Ovary (tissue), 9 donors: ENCODE results near the gene ACP6. TPM values are rescaled to one million over a fixed set of nuclear protein-coding genes. Genes with fewer than 3 reads are reported as not detected.

Source experiments
- DNase-seq, 5 donors: peaks; one replicate each; pipeline ENCODE4 v3.0.0-alpha.2; 2019 to 2020
- H3K27ac ChIP-seq, 2 donors: fragments of 200-600 bp; one replicate each; pipeline versions ENCODE4 v1.5.1 to v1.8.0; 2019 to 2022
- H3K27me3 ChIP-seq: fragments of 200-600 bp; one replicate; pipeline ENCODE4 v1.8.0; 2022
- H3K36me3 ChIP-seq: fragments of 200-600 bp; sonication (generic); one replicate; pipeline ENCODE4 v1.5.1; 2019
- H3K4me1 ChIP-seq: one replicate; pipeline ENCODE4 v1.8.1; 2013; ENCODE audit warnings: mild to moderate bottlenecking, moderate library complexity; ENCODE audit not compliant: insufficient read depth
- H3K4me3 ChIP-seq: fragments of 200-600 bp; sonication (generic); one replicate; pipeline ENCODE4 v1.5.1; 2017
- H3K9me3 ChIP-seq, 2 donors: fragments of 200-600 bp in 1 of 2; sonication (generic) in 1 of 2; one replicate each; pipeline versions ENCODE4 v1.5.1 to v1.8.1; 2013 to 2019; ENCODE audit warnings: mild to moderate bottlenecking in 1 of 2, moderate library complexity in 1 of 2
- EP300 ChIP-seq: sonication (generic); formaldehyde crosslinking; IDR thresholded peaks from one replicate; pipeline ENCODE4 v1.6.1; 2017; ENCODE audit warnings: antibody characterized with exemption
- POLR2A ChIP-seq: fragments of 450-650 bp; IDR thresholded peaks from one replicate; pipeline ENCODE4 v1.6.1; 2017; ENCODE audit warnings: antibody characterized with exemption, mild to moderate bottlenecking, moderate library complexity
- WGBS, 3 donors: extraction: QIAGEN DNeasy Blood & Tissue Kit in 1 of 3; methylation state at CpG; one replicate each; pipeline versions ENCODE4 v1.1.5 to v1.1.7; 2013 to 2017; 5-methylcytosine and 5-hydroxymethylcytosine counted together
- intact Hi-C, 4 donors: fragments of 100-400 bp; cut with DNase I; formaldehyde crosslinking; loops; one replicate each; pipeline versions ENCODE4 v1.11.0 to v1.15.1; 2022 to 2023
- polyA plus RNA-seq, 2 donors: library from polyadenylated mRNA; stranded (reverse); fragments of 200-250 nt in 1 of 2; fragments of 350-450 nt in 1 of 2; fragmentation: Illumina TruSeq in 1 of 2; extraction: RNeasy Lipid Tissue Mini Kit (QIAGEN cat#74804) in 1 of 2; gene quantifications; one replicate each; pipeline ENCODE4 v1.2.3, GENCODE V29; 2013 to 2014
- total RNA-seq, 7 donors: library from RNA; depleted of rRNA in 2 of 7; stranded (reverse); fragments of >200 nt in 2 of 7; fragmentation: NEBNext Ultra II Directional in 3 of 7; extraction: Animal tissue kit (Norgen Biotek cat#: 25700) in 3 of 7; gene quantifications; one replicate each; pipeline versions ENCODE4 v1.1.0 to v1.2.4, GENCODE V29; 2016 to 2023
- TF ChIP-seq, protein P1 (sequence below), 3 donors: fragments of 450-650 bp in 2 of 3; fragments of 200-600 bp in 1 of 3; IDR thresholded peaks; one replicate each; pipeline versions ENCODE4 v1.5.1 to v1.8.0; 2016 to 2022; ENCODE audit warnings: antibody characterized with exemption in 3 of 3, mild to moderate bottlenecking in 1 of 3
- donor health status: DM: no; HTN: no; CAD: no; lungs with moderate emphysema.
- donor health status: DM: no; HTN: no; CAD: no.
- donor health status: Bipolar disorder and iron deficiency.
- donor health status: DM: yes; HTN: yes; CAD: no.
- donor health status: DM: no; HTN: no; CAD: no.
- donor health status: DM: yes; HTN: yes; CAD: no.

Gene ACP6
- total and polyA plus RNA-seq, 9 donors = 8.0 to 28.1 (median 17.8) TPM

DNA sequence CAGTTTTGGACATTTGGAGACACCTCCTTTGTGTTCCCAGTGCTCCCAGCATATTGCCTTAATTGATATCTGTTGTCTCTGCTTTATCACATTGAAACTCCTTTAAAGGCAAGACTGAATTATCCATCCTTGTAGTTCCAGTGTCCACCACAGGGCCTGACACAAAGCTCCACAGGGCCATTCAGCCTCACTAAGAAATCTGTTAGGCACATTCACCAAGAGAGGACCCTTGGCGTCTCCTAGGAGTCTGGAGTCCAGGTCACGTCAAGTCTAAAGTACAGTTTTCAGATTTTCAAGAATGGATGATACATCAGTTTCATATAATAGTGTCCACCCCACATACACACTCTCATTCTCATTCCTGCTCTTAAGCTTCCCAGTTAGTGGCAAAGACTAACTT, 4.8 kb downstream of the ACP6 start:
- Histone ChIP-seq H3K36me3 (no peaks in the 10 kb centered on the region), H3K27ac (no peak overlapping the region), H3K4me1 (peaks cover 1% of the 10 kb centered on the region), H3K4me3 (no peak overlapping the region), H3K9me3 (no peaks in the 10 kb centered on the region), H3K27me3 (no peaks in the 10 kb centered on the region)
- TF ChIP-seq POLR2A = no peak
- TF ChIP-seq, protein P1, sequence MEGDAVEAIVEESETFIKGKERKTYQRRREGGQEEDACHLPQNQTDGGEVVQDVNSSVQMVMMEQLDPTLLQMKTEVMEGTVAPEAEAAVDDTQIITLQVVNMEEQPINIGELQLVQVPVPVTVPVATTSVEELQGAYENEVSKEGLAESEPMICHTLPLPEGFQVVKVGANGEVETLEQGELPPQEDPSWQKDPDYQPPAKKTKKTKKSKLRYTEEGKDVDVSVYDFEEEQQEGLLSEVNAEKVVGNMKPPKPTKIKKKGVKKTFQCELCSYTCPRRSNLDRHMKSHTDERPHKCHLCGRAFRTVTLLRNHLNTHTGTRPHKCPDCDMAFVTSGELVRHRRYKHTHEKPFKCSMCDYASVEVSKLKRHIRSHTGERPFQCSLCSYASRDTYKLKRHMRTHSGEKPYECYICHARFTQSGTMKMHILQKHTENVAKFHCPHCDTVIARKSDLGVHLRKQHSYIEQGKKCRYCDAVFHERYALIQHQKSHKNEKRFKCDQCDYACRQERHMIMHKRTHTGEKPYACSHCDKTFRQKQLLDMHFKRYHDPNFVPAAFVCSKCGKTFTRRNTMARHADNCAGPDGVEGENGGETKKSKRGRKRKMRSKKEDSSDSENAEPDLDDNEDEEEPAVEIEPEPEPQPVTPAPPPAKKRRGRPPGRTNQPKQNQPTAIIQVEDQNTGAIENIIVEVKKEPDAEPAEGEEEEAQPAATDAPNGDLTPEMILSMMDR (IDR thresholded peaks at IDR 0.05) = no peak
- TF ChIP-seq EP300 = no peak
- intact Hi-C loops = no loop called here
- DNase-seq = no peak
- 93 to 96% (median 95%) methylated on average over 2 of the region's 2 CpGs for WGBS, 3 donors

DNA sequence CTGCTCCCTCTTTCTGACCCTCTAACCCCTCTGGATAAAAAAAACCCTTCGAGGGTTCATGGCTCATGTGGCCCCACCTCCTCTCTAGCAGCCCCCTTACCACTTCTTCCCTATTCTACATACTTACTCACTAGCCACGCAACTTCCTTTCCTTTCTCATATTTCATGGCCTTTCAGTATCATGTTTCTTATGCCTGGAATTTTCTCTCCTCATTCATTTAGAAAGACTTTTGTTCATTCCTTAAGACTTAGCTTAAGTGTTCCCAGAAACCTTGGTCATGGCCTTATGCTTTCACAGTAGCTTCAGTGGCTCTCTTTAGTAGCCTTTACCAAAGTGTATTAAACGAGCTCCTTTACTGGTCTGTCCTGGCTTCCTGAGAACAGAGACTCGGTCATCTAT, 6.1 kb downstream of the ACP6 start:
- 87 to 90% (median 89%) methylated on average over 4 of the region's 4 CpGs for WGBS, 3 donors
- intact Hi-C loops = no loop called here
- Histone ChIP-seq H3K36me3 (no peaks in the 10 kb centered on the region), H3K4me3 (no peak overlapping the region), H3K4me1 (peaks cover under 1% of the 10 kb centered on the region), H3K27ac (no peak overlapping the region), H3K9me3 (no peaks in the 10 kb centered on the region), H3K27me3 (no peaks in the 10 kb centered on the region)
- no peak for DNase-seq
- TF ChIP-seq EP300 (no peak), POLR2A (no peak)
- TF ChIP-seq, protein P1 (IDR thresholded peaks at IDR 0.05) = no peak

DNA sequence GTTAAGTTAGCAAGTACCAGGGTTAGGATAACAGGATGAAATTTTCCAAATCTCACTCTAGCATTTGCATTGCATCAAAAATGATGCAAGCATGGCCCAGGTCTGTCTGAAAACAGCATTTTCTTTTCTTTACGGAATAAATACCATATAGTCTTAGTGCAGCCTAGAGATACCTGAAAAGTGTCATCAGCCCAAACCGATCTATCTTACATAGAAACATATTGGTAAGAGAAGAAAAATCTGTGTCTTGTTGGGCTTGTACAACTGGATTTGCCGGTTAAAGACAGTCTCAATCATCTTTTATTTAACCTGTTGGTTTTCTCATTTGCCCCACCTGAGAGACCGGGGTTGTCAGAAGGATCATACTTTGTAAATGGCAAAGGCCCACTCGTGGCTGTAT, 15.8 kb downstream of the ACP6 start:
- WGBS, 3 donors = 94 to 95% (median 95%) methylated on average over 5 of the region's 5 CpGs

DNA sequence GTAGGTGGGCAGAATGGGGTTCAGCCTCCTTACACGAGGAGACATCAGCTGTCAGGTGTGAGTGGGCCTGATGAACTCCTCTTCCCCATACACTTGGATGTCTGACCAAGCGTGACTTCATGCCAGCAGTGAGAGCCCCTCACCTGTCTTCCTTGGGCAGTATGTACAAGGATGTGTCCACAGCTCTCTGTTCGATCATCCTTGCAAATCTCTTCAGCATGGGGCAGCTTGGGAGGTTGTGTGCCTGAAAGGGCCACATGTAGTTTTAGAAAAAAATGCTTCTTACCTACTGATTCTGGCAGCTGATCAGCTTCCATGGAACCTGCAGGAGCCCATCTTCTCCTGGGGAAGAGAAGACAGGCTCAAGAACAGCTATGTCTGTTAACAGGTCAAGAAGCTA, 18.0 kb downstream of the ACP6 start:
- 87 to 95% (median 90%) methylated on average over 3 of the region's 3 CpGs for WGBS, 3 donors
- no peak overlapping the region for H3K27ac ChIP-seq
- TF ChIP-seq POLR2A = no peak
- H3K27me3 ChIP-seq = no peaks in the 10 kb centered on the region
- no peak for DNase-seq
- no peaks in the 10 kb centered on the region for H3K9me3 ChIP-seq
- no peak overlapping the region for H3K4me3 ChIP-seq
- no peaks in the 10 kb centered on the region for H3K36me3 ChIP-seq
- H3K4me1 ChIP-seq = no peaks in the 10 kb centered on the region
- intact Hi-C loops = no loop called here

More for the DNA sequence above, 15.8 kb downstream of the ACP6 start:
- Histone ChIP-seq H3K4me3 (no peak overlapping the region), H3K9me3 (no peaks in the 10 kb centered on the region), H3K27ac (no peak overlapping the region), H3K4me1 (no peaks in the 10 kb centered on the region), H3K27me3 (no peaks in the 10 kb centered on the region), H3K36me3 (no peaks in the 10 kb centered on the region)
- TF ChIP-seq, protein P1 (IDR thresholded peaks at IDR 0.05) = no peak
- intact Hi-C loops = no loop called here
- DNase-seq = no peak

DNA sequence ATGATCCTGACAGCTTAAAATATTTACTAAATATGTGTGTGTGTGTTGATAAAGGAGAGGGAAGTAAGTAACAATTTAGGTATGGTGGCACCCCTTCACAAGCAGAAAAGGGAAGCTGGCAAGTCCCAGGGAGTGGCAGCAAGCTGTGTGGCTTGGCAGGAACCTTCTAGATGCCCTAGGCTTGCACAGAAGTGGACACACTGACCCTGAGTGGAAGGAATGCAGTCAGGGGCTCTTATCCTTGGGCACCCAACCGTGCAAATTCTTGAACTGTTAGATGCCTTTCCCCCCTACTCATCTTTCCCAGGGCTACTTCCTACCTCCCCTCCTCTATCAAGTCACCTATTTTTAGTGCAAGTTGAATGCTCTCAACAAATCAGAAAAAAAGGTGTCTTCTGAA, 18.9 kb downstream of the ACP6 start:
- no peak for DNase-seq
- 0 to 39% (median 12%) methylated on average over 1 of the region's 1 CpG for WGBS, 3 donors
- H3K27me3 ChIP-seq = no peaks in the 10 kb centered on the region
- H3K4me1 ChIP-seq = no peaks in the 10 kb centered on the region
- intact Hi-C loops = no loop called here
- H3K4me3 ChIP-seq = no peak overlapping the region
- no peaks in the 10 kb centered on the region for H3K9me3 ChIP-seq
- H3K36me3 ChIP-seq = no peaks in the 10 kb centered on the region
- H3K27ac ChIP-seq = no peak overlapping the region
- TF ChIP-seq, protein P1 (IDR thresholded peaks at IDR 0.05) = no peak
- TF ChIP-seq POLR2A (no peak), EP300 (no peak)
